ENCODE results near the gene SNAP23.

SNAP23 gene

DNA sequence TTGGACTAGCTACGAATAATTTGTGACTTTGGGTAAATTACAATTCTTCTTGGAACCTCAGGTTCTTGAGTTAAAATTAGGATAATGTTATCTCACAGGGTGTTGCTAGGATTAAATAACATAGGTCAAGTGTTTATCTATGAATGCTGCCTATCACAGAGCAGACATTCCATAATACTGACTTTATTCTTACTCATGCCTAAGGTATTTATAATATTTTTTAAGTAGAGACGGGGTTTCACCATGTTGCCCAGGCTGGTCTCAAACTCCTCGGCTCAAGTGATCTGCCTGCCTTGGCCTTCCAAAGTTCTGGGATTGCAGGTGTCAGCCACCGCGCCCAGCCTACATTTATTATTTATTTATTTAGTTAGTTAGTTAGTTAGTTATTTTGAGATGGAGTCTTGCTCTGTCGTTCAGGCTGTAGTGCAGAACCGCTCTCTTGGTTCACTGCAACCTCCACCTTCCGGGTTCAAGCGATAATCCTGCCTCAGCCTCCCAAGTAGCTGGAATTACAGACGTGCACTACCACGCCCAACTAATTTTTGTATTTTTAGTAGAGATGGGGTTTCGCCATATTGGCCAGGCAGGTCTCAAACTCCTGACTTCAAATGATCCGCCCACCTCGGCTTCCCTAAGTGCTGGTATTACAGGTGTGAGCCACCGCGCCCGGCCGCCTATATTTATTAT is 3.8 kb upstream of the SNAP23 start:
- TF ChIP-seq TAF1 (IDR thresholded peaks at IDR 0.05; ENCODE audit: borderline replicate concordance, insufficient read depth, low read length) (no peak), REST (IDR thresholded peaks at IDR 0.05; ENCODE audit: insufficient read depth in 1 of 2, low read depth in 2 of 2, low read length in 2 of 2) (no peak), POLR2AphosphoS5 (IDR thresholded peaks at IDR 0.05; ENCODE audit: low read depth, low read length) (no peak), SIN3A (IDR thresholded peaks at IDR 0.05; ENCODE audit: borderline replicate concordance, insufficient read depth, low read length) (no peak), FOXP2 (optimal IDR thresholded peaks at IDR 0.05; ENCODE audit: borderline replicate concordance, extremely low read depth, extremely low read length, insufficient read depth) (no peak)

GRCh38 chr15:42493679-42494078 is 1.8 kb upstream of the SNAP23 start:
- TF ChIP-seq FOXP2 (optimal IDR thresholded peaks at IDR 0.05; ENCODE audit: borderline replicate concordance, extremely low read depth, extremely low read length, insufficient read depth), result no peak
- TF ChIP-seq REST (IDR thresholded peaks at IDR 0.05; ENCODE audit: insufficient read depth in 1 of 2, low read depth in 2 of 2, low read length in 2 of 2), result no peak
- TF ChIP-seq POLR2AphosphoS5 (IDR thresholded peaks at IDR 0.05; ENCODE audit: low read depth, low read length), result no peak
- TF ChIP-seq SIN3A (IDR thresholded peaks at IDR 0.05; ENCODE audit: borderline replicate concordance, insufficient read depth, low read length), result no peak

GRCh38 chr15:42494998-42495360 is 455 bp upstream of the SNAP23 start:
- TF ChIP-seq REST (IDR thresholded peaks at IDR 0.05; ENCODE audit: insufficient read depth in 1 of 2, low read depth in 2 of 2, low read length in 2 of 2), result no peak
- TF ChIP-seq SIN3A (IDR thresholded peaks at IDR 0.05; ENCODE audit: borderline replicate concordance, insufficient read depth, low read length), result no peak
- no peak for TF ChIP-seq POLR2AphosphoS5 (IDR thresholded peaks at IDR 0.05; ENCODE audit: low read depth, low read length)
- no peak for TF ChIP-seq TAF1 (IDR thresholded peaks at IDR 0.05; ENCODE audit: borderline replicate concordance, insufficient read depth, low read length)

- TF ChIP-seq REST (IDR thresholded peaks at IDR 0.05; ENCODE audit: insufficient read depth in 1 of 2, low read depth in 2 of 2, low read length in 2 of 2), result no peak
- TF ChIP-seq POLR2AphosphoS5 (IDR thresholded peaks at IDR 0.05; ENCODE audit: low read depth, low read length), result no peak
- TF ChIP-seq SIN3A (IDR thresholded peaks at IDR 0.05; ENCODE audit: borderline replicate concordance, insufficient read depth, low read length), result no peak
- no peak for TF ChIP-seq TAF1 (IDR thresholded peaks at IDR 0.05; ENCODE audit: borderline replicate concordance, insufficient read depth, low read length)
- no peak for TF ChIP-seq FOXP2 (optimal IDR thresholded peaks at IDR 0.05; ENCODE audit: borderline replicate concordance, extremely low read depth, extremely low read length, insufficient read depth)
Observed at GRCh38 chr15:42498212-42499068, 3.0 kb downstream of the SNAP23 start.
